Parietal lobe (tissue), 2 donors: Measurements from ENCODE around the gene NMNAT3. TPM values are rescaled to one million over a fixed set of nuclear protein-coding genes. Genes with fewer than 3 reads are reported as not detected.

ENCODE experiments used
- small RNA-seq: library from RNA; depleted of rRNA; stranded (forward); fragments of <200 nt; gene quantifications from one replicate; pipeline ENCODE3, GENCODE V24; 2014; ENCODE audit warnings: low replicate concordance
- total RNA-seq: library from RNA; depleted of rRNA; stranded (reverse); fragments of >200 nt; gene quantifications from one replicate; pipeline ENCODE4 v1.2.3, GENCODE V29; 2014

Gene NMNAT3
- 13.5 TPM for total RNA-seq

DNA sequence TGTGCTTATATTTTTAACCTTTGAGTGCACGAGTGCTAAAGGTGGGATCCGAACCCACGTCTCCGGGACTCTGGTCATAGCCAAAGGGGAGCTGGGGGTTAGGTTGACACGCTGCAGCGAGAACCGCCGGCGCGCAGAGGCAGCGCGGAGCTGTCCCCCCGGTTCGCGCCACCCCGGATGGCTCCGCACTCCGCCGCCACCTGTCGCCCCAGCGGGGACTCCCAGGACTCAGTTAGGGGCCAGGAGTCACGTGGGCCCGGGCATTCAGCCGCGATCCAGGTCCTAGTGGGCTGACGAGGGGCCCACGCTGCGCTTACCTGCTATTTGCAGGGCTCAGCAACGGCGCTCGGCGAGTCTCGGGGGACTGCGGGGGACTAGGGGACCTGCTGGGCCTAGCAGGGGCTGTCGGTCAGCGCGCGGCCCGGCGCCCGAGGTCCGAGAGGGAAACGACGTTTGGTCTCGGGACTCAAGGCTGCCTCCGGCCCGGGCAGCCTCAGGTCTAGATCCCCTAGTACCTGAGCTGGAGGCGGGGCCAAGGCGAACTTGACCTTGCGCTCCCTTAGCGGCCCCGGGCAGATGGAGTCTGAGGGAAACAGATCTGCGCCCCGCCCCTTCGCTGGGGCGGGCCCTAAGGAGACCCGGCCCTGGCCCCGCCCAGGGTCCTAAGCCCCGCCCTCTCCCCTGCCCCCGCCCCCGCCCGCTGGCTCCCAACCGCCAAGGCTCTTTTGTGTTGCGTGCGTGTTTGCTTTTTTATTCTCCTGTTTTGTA is at the start of gene NMNAT3:
Gene NMNAT3 (minus strand): TSS at position 585 of the 768 bp plus-strand sequence. CDS start 50,248 bp downstream, outside the sequence.

Small RNAs within 50 kb of the gene (small RNA-seq; reads per million reads assigned to genes)
- not detected for gene RN7SL724P

Other genes starting within 250 kb of the NMNAT3 start
- not detected for gene RBP2, start 201.5 kb downstream of the NMNAT3 start, total RNA-seq
- gene RBP1, start 138.2 kb downstream of the NMNAT3 start, total RNA-seq, result 37.2 TPM